GM23248 (cell line): ENCODE measurements around the gene CMC2.

Source experiments
- EZH2 ChIP-seq: fragments of 200-600 bp; sonication (generic); IDR thresholded peaks from 2 replicates; pipeline ENCODE4 v1.6.1; 2018; ENCODE audit warnings: antibody characterized with exemption, mild to moderate bottlenecking; ENCODE audit not compliant: insufficient read depth, poor library complexity, severe bottlenecking
- EZH2phosphoT487 ChIP-seq: fragments of 200-600 bp; sonication (generic); IDR thresholded peaks from 2 replicates; pipeline ENCODE4 v1.6.1; 2018; ENCODE audit warnings: antibody characterized with exemption, moderate library complexity, mild to moderate bottlenecking, low read depth; ENCODE audit not compliant: insufficient read depth

GRCh38 chr16:80988756-80989155 lies 17.9 kb downstream of the CMC2 start:
- TF ChIP-seq EZH2 = no peak
- no peak for TF ChIP-seq EZH2phosphoT487
